SU-DHL-6 (cell line): ENCODE measurements around the gene LDB2.
"Not testable (repeated sequence)": the region's sequence is repeated elsewhere in the genome, so short reads cannot be mapped to it uniquely, and the experiment has no call there.

Experiments
- H2AFZ ChIP-seq: fragments of 200-600 bp; sonication (generic); 2 replicates; pipeline ENCODE4 v1.6.1; 2014; ENCODE audit warnings: low read depth, mild to moderate bottlenecking, moderate library complexity, mixed read lengths, antibody characterized with exemption, low read length; ENCODE audit not compliant: severe bottlenecking
- H3F3A ChIP-seq: fragments of 200-600 bp; shearing (Covaris generic); 2 replicates; pipeline ENCODE4 v1.6.0; 2016; ENCODE audit warnings: antibody characterized with exemption, mild to moderate bottlenecking; ENCODE audit not compliant: insufficient read depth
- H3K27ac ChIP-seq: fragments of 200-600 bp; sonication (generic); 2 replicates; pipeline ENCODE4 v1.5.1; 2016; ENCODE audit warnings: low read depth, mild to moderate bottlenecking, low read length, moderate library complexity, mixed read lengths
- H3K27me3 ChIP-seq: fragments of 200-600 bp; sonication (generic), shearing (Covaris generic); 2 replicates; pipeline ENCODE4 v1.6.0; 2014; ENCODE audit warnings: mild to moderate bottlenecking, low read length
- H3K36me3 ChIP-seq: fragments of 200-600 bp; sonication (generic); 2 replicates; pipeline ENCODE4 v1.6.1; 2014; ENCODE audit warnings: mild to moderate bottlenecking, low read length, mixed read lengths
- H3K4me2 ChIP-seq: fragments of 300-600, 200-600 bp; shearing (Covaris generic), sonication (generic); 2 replicates; pipeline ENCODE4 v1.6.0; 2014; ENCODE audit warnings: low read length, low read depth, mild to moderate bottlenecking; ENCODE audit not compliant: poor library complexity, severe bottlenecking
- H3K4me3 ChIP-seq: fragments of 200-600 bp; sonication (generic); 2 replicates; pipeline ENCODE4 v1.5.1; 2014; ENCODE audit warnings: antibody characterized with exemption, low read length, mild to moderate bottlenecking, mixed read lengths; ENCODE audit not compliant: insufficient read depth, poor library complexity, severe bottlenecking
- H3K79me2 ChIP-seq: fragments of 200-600 bp; sonication (generic); 2 replicates; pipeline ENCODE4 v1.6.1; 2014; ENCODE audit warnings: mild to moderate bottlenecking, low read length, moderate library complexity; ENCODE audit not compliant: insufficient read depth
- H3K9ac ChIP-seq: fragments of 200-600 bp; sonication (generic); 2 replicates; pipeline ENCODE4 v1.7.0; 2014; ENCODE audit warnings: mild to moderate bottlenecking, low read length
- H3K9me2 ChIP-seq: fragments of 200-600 bp; sonication (generic); replicated peaks from 2 replicates; pipeline ENCODE4 v1.6.1; 2014; ENCODE audit warnings: low read length; ENCODE audit not compliant: insufficient read depth
- H3K9me3 ChIP-seq: fragments of 200-600 bp; sonication (generic); 2 replicates; pipeline ENCODE4 v1.6.1; 2014; ENCODE audit warnings: low read length, mixed read lengths; ENCODE audit not compliant: insufficient read depth
- H4K20me1 ChIP-seq: fragments of 200-600 bp; sonication (generic); 2 replicates; pipeline ENCODE4 v1.6.1; 2014; ENCODE audit warnings: low read depth, mild to moderate bottlenecking, antibody characterized with exemption, low read length, moderate library complexity, mixed read lengths
- CTCF ChIP-seq: fragments of 200-600 bp; sonication (generic); IDR thresholded peaks from one replicate; pipeline ENCODE4 v1.5.1; 2017; ENCODE audit warnings: antibody characterized with exemption, mild to moderate bottlenecking, low read length, moderate library complexity; ENCODE audit not compliant: insufficient read depth, poor library complexity, severe bottlenecking
- EZH2phosphoT487 ChIP-seq: fragments of 200-600 bp; sonication (generic), shearing (Covaris generic); conservative IDR thresholded peaks from 2 replicates; pipeline ENCODE4 v1.6.1; 2018; ENCODE audit warnings: mild to moderate bottlenecking, antibody characterized with exemption, low read length, moderate library complexity, mixed read lengths

The LDB2 gene

GRCh38 chr4:16569790-16570189 lies 328.7 kb downstream of the LDB2 start:
- no peak overlapping the region for H3K9ac ChIP-seq

GRCh38 chr4:16557316-16557715 lies 341.1 kb downstream of the LDB2 start:
- H3K27me3 ChIP-seq, H3K9ac ChIP-seq, H3K4me3 ChIP-seq: not testable (repeated sequence)

More at GRCh38 chr4:16569790-16570189, 328.7 kb downstream of the LDB2 start:
- Histone ChIP-seq H3K36me3 (no peaks in the 10 kb centered on the region), H3K79me2 (no peaks in the 10 kb centered on the region), H3K9me3 (no peaks in the 10 kb centered on the region), H3K9me2 (no peaks in the 10 kb centered on the region), H3F3A (no peaks in the 10 kb centered on the region), H3K27ac (no peak overlapping the region), H3K27me3 (no peaks in the 10 kb centered on the region), H4K20me1 (no peaks in the 10 kb centered on the region), H3K4me3 (no peak overlapping the region), H2AFZ (no peak overlapping the region), H3K4me2 (no peak overlapping the region)
- no peak for TF ChIP-seq EZH2phosphoT487
- TF ChIP-seq CTCF, result no peak

GRCh38 chr4:16555156-16555555 lies 343.3 kb downstream of the LDB2 start:
- H2AFZ ChIP-seq, result no peak overlapping the region
- no peak overlapping the region for H3K9ac ChIP-seq
- no peaks in the 10 kb centered on the region for H3K79me2 ChIP-seq
- H3F3A ChIP-seq, result no peaks in the 10 kb centered on the region
- H3K36me3 ChIP-seq, result no peaks in the 10 kb centered on the region
- H4K20me1 ChIP-seq, result no peaks in the 10 kb centered on the region
- TF ChIP-seq EZH2phosphoT487 (no peak), CTCF (no peak)
- H3K9me3 ChIP-seq, result no peaks in the 10 kb centered on the region
- no peak overlapping the region for H3K4me2 ChIP-seq
- H3K27me3 ChIP-seq, result no peaks in the 10 kb centered on the region; the same call in 1 of the 2 replicates
- no peak overlapping the region for H3K27ac ChIP-seq
- no peak overlapping the region for H3K4me3 ChIP-seq
- no peaks in the 10 kb centered on the region for H3K9me2 ChIP-seq

More at GRCh38 chr4:16557316-16557715, 341.1 kb downstream of the LDB2 start:
- not testable (repeated sequence) for H3F3A ChIP-seq, H2AFZ ChIP-seq, H3K9me3 ChIP-seq, H4K20me1 ChIP-seq, H3K9me2 ChIP-seq, H3K79me2 ChIP-seq, H3K27ac ChIP-seq, H3K36me3 ChIP-seq, H3K4me2 ChIP-seq

- H4K20me1 ChIP-seq, result no peaks in the 10 kb centered on the region
- H3K36me3 ChIP-seq, result no peaks in the 10 kb centered on the region
- H2AFZ ChIP-seq, result no peak overlapping the region
- H3K27ac ChIP-seq, result no peak overlapping the region
- H3K79me2 ChIP-seq, result no peaks in the 10 kb centered on the region
- H3K9ac ChIP-seq, result no peak overlapping the region
- H3K9me2 ChIP-seq, result no peaks in the 10 kb centered on the region
- TF ChIP-seq CTCF, result no peak
- no peak for TF ChIP-seq EZH2phosphoT487
- H3K9me3 ChIP-seq, result no peaks in the 10 kb centered on the region
- no peak overlapping the region for H3K4me2 ChIP-seq
- no peaks in the 10 kb centered on the region for H3K27me3 ChIP-seq
- H3F3A ChIP-seq, result no peaks in the 10 kb centered on the region
- no peak overlapping the region for H3K4me3 ChIP-seq
These were observed 347.9 kb downstream of the LDB2 start for GRCh38 chr4:16550531-16550930.
